ENCODE results near the gene WDR46.
A peak's percentile ranks its signal among the peaks of the same experiment; 100 is the strongest.

Gene WDR46

DNA sequence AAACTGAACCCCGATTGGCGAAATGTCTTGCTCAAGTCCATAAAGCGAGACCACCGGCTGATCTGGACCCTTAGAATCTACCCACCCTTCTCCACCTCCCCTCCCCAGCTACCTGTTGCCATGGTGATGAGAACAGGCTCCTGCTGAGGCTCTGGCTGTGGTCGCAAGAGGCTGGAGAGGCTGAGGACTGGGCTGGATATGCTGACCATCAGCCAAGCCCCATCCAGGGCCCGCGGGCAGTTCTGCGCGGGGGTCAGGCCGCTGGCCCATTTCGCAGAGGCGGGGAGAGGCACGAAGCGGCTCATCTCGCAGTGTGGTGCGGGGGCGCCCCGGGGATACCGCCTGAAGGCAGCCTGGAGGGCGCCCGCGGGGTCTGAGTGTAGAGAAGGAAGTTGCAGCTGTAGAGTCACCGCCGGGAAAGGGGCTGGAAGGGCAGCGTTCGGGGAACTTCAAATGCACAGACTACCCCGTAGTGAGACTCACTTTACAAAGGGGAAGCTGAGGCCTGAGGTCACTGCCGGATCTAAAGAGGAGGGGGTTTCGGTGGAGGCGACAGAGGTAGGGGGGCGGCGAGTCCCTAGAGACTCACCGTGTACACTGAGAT, 24.2 kb upstream of the WDR46 start:
- peak; percentile 73 for DNase-seq

- peak; percentile 86 for DNase-seq
Measured at GRCh38 chr6:33312361-33313104, 23.5 kb upstream of the WDR46 start.

DNA sequence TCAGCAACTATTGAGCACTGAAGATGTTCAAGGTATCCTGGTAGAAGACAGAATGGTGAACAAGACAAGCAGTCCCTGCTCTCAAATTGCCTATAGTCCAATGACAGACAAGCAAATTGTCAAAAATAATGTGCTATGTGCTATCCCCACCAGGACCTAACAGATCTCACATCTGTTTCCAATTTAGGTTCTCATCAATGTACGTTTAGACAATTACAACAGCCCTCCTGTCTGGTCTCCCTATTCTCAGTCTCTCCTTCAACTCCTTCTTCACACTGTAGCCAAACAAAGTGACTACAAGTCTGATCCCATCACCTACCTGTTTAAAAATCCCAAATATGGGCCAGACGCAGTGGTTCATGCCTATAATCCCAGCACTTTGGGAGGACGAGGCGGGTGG, 17.3 kb upstream of the WDR46 start:
- no peak for DNase-seq

DNA sequence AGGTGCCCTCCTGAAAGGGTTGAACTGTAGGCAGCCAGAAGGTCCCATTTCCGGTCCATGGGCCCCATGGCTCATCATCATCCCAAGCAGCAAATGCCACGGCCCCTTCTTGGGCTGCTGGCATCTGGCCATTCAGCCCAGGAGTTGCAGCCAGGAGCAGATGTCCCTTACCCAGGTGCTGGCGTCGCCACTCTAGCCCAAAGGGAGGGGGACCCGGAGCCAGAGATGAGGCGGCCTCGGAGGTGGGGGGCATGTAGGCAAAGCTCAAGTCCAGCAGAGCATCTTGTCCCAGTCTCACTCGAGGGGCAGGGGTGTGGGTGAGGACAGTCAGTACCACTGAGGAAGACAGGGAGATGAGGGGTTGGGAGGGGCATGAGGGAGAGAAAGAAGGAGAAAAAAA, 16.0 kb upstream of the WDR46 start:
- no peak for DNase-seq

DNA sequence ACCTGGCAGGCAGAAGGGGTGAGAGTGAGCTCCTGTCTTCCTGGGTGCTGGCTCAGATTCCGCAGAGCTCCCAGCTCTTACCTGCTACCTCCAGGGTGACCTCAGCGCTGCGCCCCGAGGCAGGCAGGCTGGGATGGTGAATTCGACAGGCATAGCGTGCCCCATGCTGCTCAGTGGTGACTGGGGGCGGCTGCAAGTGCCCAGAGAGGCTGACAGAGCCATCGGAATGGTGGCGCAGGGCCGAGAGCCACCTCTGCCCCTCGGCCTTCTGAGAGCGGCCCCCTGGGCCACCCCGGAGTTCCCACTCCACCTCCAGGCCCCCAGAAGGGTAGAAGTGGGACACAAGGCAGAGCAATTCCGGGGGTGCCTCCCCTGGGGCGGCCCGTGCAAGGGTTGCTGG, 15.2 kb upstream of the WDR46 start:
- DNase-seq = no peak

DNA sequence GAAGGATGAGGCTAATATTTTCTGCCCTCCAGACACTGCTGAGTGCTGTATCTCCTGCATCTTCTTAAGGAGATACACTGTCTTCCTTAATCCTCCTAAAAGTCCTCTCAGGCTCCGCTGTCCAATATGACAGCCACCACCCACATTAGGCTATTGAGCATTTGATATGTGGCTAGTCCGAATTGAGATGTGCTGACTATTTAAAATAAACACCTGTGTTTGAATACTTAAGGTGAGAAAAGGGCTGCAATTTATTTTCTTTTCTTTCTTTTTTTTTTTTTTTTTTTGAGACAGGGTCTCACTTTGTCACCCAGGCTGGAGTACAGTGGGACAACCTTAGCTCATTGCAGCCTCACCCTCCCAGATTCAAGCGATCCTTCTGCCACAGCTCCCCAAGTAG, 12.8 kb upstream of the WDR46 start:
- DNase-seq = no peak

DNA sequence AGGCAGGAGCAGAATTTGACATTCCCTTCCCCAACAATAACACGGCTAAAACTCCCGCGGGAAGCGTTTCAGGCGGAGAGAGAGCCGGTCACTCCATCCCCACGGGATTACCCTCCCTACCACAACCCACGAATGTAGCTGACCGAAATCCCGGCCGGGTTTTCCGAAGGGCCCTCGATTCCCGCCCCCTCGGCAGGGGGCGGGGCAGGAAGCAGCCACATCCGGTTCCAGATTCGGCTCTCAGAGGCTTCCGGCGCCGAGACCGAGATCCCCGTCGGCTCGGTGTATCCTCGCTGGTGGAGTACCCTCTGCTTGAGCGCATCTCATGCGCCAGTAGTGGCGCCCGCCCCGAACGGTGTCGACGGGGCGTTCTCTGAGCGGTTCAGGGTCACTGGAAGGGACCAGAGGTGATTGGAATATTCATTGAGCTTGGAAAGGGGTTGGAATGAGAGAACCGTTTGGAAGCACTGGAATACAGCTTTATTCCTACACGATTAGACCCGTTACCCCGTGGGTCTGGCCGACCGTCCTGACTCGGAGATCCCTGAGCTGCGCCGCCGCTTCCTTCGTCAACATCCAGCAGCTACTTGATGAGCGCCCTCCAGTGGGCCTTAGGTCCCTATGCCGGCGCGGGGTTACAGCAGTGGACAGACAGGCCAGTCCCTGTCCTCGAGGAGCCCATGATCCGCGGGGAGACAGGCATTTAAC, 10.4 kb upstream of the WDR46 start:
- DNase-seq = peak; percentile 95

GRCh38 chr6:33298773-33299236, 9.8 kb upstream of the WDR46 start, which contains the start of gene RGL2:
RGL2 (minus strand) TSS chr6:33298942; CDS start chr6:33298610, 332 bp downstream.
- DNase-seq = peak; percentile 58

GRCh38 chr6:33297956-33298772, 9.1 kb upstream of the WDR46 start:
- DNase-seq = peak; percentile 58

- peak; percentile 49 for DNase-seq
Measured at GRCh38 chr6:33297406-33297955, 8.4 kb upstream of the WDR46 start.

DNA sequence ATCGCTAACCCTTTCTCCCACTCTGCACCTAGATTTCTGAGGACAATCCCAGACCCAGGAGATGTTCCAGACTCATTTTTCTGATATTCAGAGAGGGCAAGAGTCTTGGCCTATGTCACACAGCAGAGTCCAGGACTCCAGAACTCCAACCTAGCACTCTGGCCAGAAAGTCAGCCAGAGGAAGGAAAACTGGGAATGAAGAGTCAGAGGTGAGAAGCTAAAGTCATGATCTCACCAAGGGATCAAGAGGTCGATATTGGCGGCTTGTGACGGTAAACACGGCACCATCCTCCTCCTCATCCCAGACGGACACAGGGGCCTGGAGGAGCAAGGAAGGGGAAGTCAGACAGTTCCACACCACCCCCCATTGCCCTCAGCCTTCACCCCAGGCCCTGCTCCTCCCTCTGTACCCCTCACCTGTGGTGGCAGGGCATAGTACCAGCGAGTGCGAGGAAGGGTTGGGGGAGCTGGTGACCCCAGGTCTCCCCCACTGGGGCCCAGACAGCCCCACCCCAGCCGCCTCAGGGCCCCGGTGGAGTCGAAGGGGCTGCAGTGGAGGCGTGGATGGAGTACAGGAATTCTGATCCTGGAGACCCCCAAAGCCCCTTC, 7.9 kb upstream of the WDR46 start:
- no peak for DNase-seq

GRCh38 chr6:33295621-33296369, 6.8 kb upstream of the WDR46 start:
- no peak for DNase-seq

DNA sequence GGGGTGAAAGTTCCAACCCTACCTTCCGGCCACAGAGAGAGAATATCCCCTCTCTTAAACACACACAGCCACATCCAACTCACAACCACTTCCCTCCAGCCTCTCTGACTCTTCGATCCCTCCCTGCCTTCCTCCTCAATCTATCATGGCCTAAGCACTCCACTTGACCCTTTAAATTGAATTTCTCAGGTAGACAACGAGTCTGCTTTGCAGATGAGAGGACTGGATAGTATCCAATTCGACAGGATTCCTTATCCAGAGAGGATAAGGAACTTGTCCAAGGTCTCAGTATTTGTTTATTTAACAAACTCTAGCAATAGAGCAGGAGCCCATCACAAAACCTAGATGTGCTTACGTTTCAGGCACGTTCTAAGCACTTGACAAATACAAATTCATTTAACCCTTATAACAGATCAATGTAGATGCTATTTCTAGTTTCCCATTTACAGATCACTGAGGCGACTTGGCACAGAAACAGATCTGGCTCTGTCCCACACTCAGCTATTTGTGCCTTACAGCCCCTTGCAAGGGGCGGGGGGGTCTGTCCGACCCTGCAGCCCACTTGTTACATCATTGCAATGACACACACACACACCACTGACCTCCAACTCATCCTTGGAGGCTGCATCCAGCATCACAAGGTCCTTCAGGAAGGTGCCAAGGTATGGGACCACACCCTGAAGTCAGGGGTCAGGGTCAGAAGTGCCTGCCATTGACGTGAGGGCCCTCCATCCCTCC, 5.2 kb upstream of the WDR46 start:
- no peak for DNase-seq

DNA sequence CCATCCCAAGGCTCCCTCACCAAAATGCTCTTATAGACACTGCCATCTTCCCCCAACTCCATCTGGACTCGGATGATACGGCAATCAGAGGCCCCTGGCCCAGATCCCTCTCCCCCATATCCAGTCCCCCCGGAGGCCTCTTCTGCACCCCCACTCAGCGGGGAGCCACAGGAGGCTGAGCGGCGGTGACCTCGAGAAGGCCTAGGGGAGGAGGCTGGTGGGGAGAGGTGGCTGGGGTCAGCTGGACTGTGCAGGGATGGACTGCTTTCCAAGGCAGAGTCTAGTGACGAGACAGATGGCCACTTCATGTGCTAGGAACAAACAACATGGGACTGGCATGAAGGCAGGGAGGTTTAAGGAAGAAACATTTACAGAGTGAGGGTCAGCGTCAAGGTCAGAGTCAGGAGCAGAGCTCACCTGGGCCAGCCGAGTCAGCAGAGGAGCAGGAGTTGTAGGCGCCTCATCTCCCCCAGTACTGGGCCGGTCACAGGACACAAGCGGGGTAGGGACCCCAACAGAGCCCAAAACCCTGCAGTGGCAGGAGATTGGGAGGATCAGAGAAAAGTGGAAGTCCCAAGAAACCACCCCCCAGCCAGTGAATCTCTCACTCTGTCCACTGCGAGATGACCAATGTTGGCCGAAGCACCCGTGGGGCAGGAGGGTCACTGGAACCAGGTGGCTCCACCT, 4.1 kb upstream of the WDR46 start:
- DNase-seq = no peak

- no peak for DNase-seq
Measured at GRCh38 chr6:33290459-33290858, 1.4 kb upstream of the WDR46 start.

DNA sequence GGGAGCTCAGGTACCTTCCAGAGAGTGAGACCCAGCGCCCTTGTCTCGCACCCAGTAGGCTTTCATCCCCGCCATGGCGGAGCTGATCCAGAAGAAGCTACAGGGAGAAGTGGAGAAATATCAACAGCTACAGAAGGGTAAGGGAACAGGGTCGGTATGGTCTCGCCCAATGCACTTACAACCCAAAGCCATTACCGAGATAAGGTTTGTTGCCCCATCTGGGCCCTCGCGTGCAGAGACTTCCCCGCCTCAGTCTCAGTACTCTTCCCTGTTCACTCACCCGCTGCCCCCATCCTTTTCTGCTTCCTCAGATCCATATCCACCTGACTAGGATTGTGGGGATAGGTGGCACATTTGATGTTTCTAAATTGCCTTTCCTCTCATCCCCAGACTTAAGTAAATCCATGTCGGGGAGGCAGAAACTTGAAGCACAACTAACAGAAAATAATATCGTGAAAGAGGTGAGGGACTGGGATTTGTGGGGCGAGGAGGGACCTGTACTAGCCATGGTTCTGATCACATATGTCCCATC, 811 bp upstream of the WDR46 start:
- DNase-seq = no peak

GRCh38 chr6:33288141-33288920, 708 bp downstream of the WDR46 start:
- no peak for DNase-seq

DNA sequence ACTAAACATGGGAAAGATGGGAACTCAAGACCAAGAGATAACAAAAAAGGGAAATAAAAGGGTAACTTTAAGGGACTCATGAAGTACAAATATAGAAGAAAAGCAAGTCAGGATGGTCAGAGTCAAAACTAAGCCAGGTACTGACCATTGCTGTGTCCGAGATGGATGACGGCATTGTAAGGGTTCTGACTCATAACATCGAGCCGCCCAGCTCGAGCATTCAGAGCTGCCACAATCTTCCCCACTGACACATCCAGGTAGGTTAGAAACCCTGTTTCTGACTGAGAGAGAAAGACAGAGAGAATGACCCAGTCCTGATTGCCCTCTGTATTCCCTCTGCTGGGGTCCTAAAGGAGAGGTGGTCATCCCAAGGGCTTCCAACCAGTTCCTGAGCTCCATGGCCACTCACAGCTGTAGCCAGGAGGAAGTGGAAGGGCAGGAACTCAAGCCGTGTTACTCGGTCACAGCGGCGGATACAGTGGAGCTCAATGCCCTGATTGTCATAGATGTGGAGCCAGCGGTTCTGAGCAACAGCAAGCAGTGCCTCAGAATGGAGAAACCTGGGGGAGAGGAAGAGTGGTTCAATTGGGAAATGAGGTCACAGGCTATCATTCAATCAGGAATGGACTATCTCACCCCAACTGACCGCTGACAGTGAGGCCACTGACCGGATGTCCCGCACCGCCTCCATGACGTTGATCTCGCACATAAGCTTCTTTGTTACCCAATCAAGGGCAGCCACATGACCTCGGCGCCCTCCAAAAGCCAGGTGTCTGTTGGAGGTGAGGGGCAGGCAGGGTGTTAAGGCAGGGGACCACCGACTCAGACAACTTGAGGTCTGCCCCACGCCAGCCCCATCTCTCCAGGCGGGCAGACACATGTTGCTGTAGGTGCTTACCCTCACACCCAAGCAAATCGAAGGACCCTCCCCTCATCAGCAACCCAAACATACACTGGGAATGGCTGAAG, 1.8 kb downstream of the WDR46 start:
- DNase-seq = no peak

Measured in NCI-H510A treated with DMSO at 0.1 percent for 48 hours (cell line).